HEK293 (cell line): ENCODE measurements around the gene NCKAP5.

Experiments
- CTCF ChIA-PET: fragments of 350-600 bp; formaldehyde crosslinking; extraction: SDS; loops from one replicate; lab custom pipeline; 2021; ENCODE audit warnings: antibody characterized with exemption; lab: Yijun Ruan, JAX
- POLR2A ChIA-PET: fragments of 300-600 bp; formaldehyde crosslinking; extraction: SDS; loops from one replicate; lab custom pipeline; 2020; ENCODE audit warnings: antibody characterized with exemption, inconsistent platforms; lab: Yijun Ruan, JAX
- H3K27ac ChIP-seq: fragments of 200-500 bp; sonication (Bioruptor generic); 2 replicates; pipeline ENCODE4 v1.5.1; 2014; ENCODE audit warnings: low read depth, low read length, control low read depth, inconsistent platforms; ENCODE audit errors: extremely low read depth
- H3K36me3 ChIP-seq, 2 experiments: fragments of 200-500 bp in 1 of 2; sonication (Bioruptor generic) in 1 of 2; 1 replicate in 1 of 2; 2 replicates in 1 of 2; pipeline ENCODE4 v1.5.1; 2014 to 2017; ENCODE audit warnings: inconsistent platforms in 2 of 2, low read length in 2 of 2; ENCODE audit not compliant: control insufficient read depth in 2 of 2, insufficient read depth in 1 of 2
- H3K4me1 ChIP-seq: fragments of 200-500 bp; sonication (Bioruptor generic); 2 replicates; pipeline ENCODE4 v1.5.1; 2014; ENCODE audit warnings: mild to moderate bottlenecking, low read length, inconsistent platforms; ENCODE audit not compliant: control insufficient read depth, insufficient read depth
- H3K4me3 ChIP-seq: 2 replicates; pipeline ENCODE4 v1.5.1; 2011; ENCODE audit warnings: low read depth, mild to moderate bottlenecking, control low read depth, low read length, moderate library complexity
- H3K9me3 ChIP-seq: fragments of 200-500 bp; sonication (Bioruptor generic); 2 replicates; pipeline ENCODE4 v1.5.1; 2014; ENCODE audit warnings: low read depth, low read length, inconsistent platforms; ENCODE audit not compliant: control insufficient read depth, insufficient read depth
- BCL11B ChIP-seq: fragments of 450-650 bp; formaldehyde crosslinking; IDR thresholded peaks from 2 replicates; pipeline ENCODE4 v1.5.1; 2016; ENCODE audit warnings: low read depth, missing biosample characterization, missing genetic modification characterization
- BCL6B ChIP-seq: fragments of 450-650 bp; formaldehyde crosslinking; IDR thresholded peaks from 2 replicates; pipeline ENCODE4 v1.5.1; 2017; ENCODE audit warnings: missing biosample characterization, missing genetic modification characterization
- FEZF1 ChIP-seq: fragments of 450-650 bp; formaldehyde crosslinking; IDR thresholded peaks from 2 replicates; pipeline ENCODE4 v1.5.1; 2016; ENCODE audit warnings: missing biosample characterization, missing genetic modification characterization
- GFI1B ChIP-seq: fragments of 450-650 bp; formaldehyde crosslinking; IDR thresholded peaks from 2 replicates; pipeline ENCODE4 v1.5.1; 2016; ENCODE audit warnings: missing biosample characterization, missing genetic modification characterization
- OSR2 ChIP-seq: fragments of 450-650 bp; formaldehyde crosslinking; IDR thresholded peaks from 2 replicates; pipeline ENCODE4 v1.5.1; 2016; ENCODE audit warnings: missing biosample characterization, missing genetic modification characterization
- PATZ1 ChIP-seq: fragments of 450-650 bp; formaldehyde crosslinking; IDR thresholded peaks from 2 replicates; pipeline ENCODE4 v1.5.1; 2016; ENCODE audit warnings: missing biosample characterization, missing genetic modification characterization
- PRDM4 ChIP-seq: fragments of 450-650 bp; formaldehyde crosslinking; IDR thresholded peaks from 2 replicates; pipeline ENCODE4 v1.5.1; 2017; ENCODE audit warnings: missing biosample characterization, missing genetic modification characterization
- YY1 ChIP-seq: fragments of 450-650 bp; formaldehyde crosslinking; IDR thresholded peaks from 2 replicates; pipeline ENCODE4 v1.5.1; 2018; ENCODE audit warnings: missing biosample characterization, missing genetic modification characterization
- ZBTB49 ChIP-seq: fragments of 450-650 bp; formaldehyde crosslinking; IDR thresholded peaks from 2 replicates; pipeline ENCODE4 v1.5.1; 2016; ENCODE audit warnings: missing biosample characterization, missing genetic modification characterization, low read depth
- ZFP69B ChIP-seq: fragments of 450-650 bp; formaldehyde crosslinking; IDR thresholded peaks from 2 replicates; pipeline ENCODE4 v1.5.1; 2016; ENCODE audit warnings: missing biosample characterization, missing genetic modification characterization
- ZNF121 ChIP-seq: fragments of 450-650 bp; formaldehyde crosslinking; IDR thresholded peaks from 2 replicates; pipeline ENCODE4 v1.5.1; 2016; ENCODE audit warnings: missing biosample characterization, missing genetic modification characterization
- ZNF133 ChIP-seq: fragments of 450-650 bp; formaldehyde crosslinking; IDR thresholded peaks from 2 replicates; pipeline ENCODE4 v1.5.1; 2016; ENCODE audit warnings: missing biosample characterization, missing genetic modification characterization
- ZNF16 ChIP-seq: fragments of 450-650 bp; formaldehyde crosslinking; IDR thresholded peaks from 2 replicates; pipeline ENCODE4 v1.5.1; 2016; ENCODE audit warnings: low read depth, missing biosample characterization, missing genetic modification characterization
- ZNF37A ChIP-seq: fragments of 450-650 bp; IDR thresholded peaks from 2 replicates; pipeline ENCODE4 v1.5.1; 2018; ENCODE audit warnings: missing biosample characterization, missing genetic modification characterization
- ZNF404 ChIP-seq: fragments of 450-650 bp; formaldehyde crosslinking; IDR thresholded peaks from 2 replicates; pipeline ENCODE4 v1.5.1; 2017; ENCODE audit warnings: missing biosample characterization, missing genetic modification characterization
- ZNF513 ChIP-seq: fragments of 450-650 bp; IDR thresholded peaks from 2 replicates; pipeline ENCODE4 v1.5.1; 2018; ENCODE audit warnings: missing biosample characterization, missing genetic modification characterization
- ZNF626 ChIP-seq: fragments of 450-650 bp; sonication (Bioruptor Pico); formaldehyde crosslinking; IDR thresholded peaks from 2 replicates; pipeline ENCODE4 v1.5.1; 2018; ENCODE audit warnings: missing biosample characterization, missing genetic modification characterization, inconsistent platforms
- ZNF629 ChIP-seq: fragments of 450-650 bp; formaldehyde crosslinking; IDR thresholded peaks from 2 replicates; pipeline ENCODE4 v1.5.1; 2017; ENCODE audit warnings: missing biosample characterization, missing genetic modification characterization
- ZNF768 ChIP-seq: fragments of 450-650 bp; formaldehyde crosslinking; IDR thresholded peaks from 2 replicates; pipeline ENCODE4 v1.5.1; 2018; ENCODE audit warnings: missing biosample characterization, mild to moderate bottlenecking, missing genetic modification characterization
- ZNF777 ChIP-seq: fragments of 450-650 bp; formaldehyde crosslinking; IDR thresholded peaks from 2 replicates; pipeline ENCODE4 v1.5.1; 2017; ENCODE audit warnings: missing biosample characterization, missing genetic modification characterization, borderline replicate concordance
- ZNF785 ChIP-seq: fragments of 450-650 bp; formaldehyde crosslinking; IDR thresholded peaks from 2 replicates; pipeline ENCODE4 v1.5.1; 2016; ENCODE audit warnings: missing biosample characterization, missing genetic modification characterization
- ZNF791 ChIP-seq: fragments of 450-650 bp; formaldehyde crosslinking; IDR thresholded peaks from 2 replicates; pipeline ENCODE4 v1.5.1; 2016; ENCODE audit warnings: missing biosample characterization, missing genetic modification characterization
- ZNF792 ChIP-seq: fragments of 450-650 bp; formaldehyde crosslinking; IDR thresholded peaks from 2 replicates; pipeline ENCODE4 v1.5.1; 2016; ENCODE audit warnings: missing biosample characterization, missing genetic modification characterization
- ZSCAN16 ChIP-seq: fragments of 450-650 bp; formaldehyde crosslinking; IDR thresholded peaks from 2 replicates; pipeline ENCODE4 v1.5.1; 2016; ENCODE audit warnings: missing biosample characterization, missing genetic modification characterization
- ZSCAN23 ChIP-seq: fragments of 450-650 bp; formaldehyde crosslinking; IDR thresholded peaks from 2 replicates; pipeline ENCODE4 v1.5.1; 2016; ENCODE audit warnings: missing biosample characterization, missing genetic modification characterization
- ZSCAN5A ChIP-seq: fragments of 450-650 bp; formaldehyde crosslinking; IDR thresholded peaks from 2 replicates; pipeline ENCODE4 v1.5.1; 2016; ENCODE audit warnings: missing biosample characterization, missing genetic modification characterization

Gene NCKAP5

GRCh38 chr2:133053541-133053940 lies 514.7 kb downstream of the NCKAP5 start (continued):
- TF ChIP-seq ZFP69B = no peak
- TF ChIP-seq PATZ1 (tag by site-specific recombination) = no peak
- no peak for TF ChIP-seq ZSCAN16
- no peak for TF ChIP-seq ZNF513 (tag by site-specific recombination)
- no peak for TF ChIP-seq ZSCAN5A (tag by site-specific recombination)
- no peak for TF ChIP-seq ZNF121 (tag by site-specific recombination)
- TF ChIP-seq GFI1B (tag by site-specific recombination) = no peak
- TF ChIP-seq BCL11B (tag by site-specific recombination) = no peak
- no peak for TF ChIP-seq BCL6B (tag by site-specific recombination)

- H3K9me3 ChIP-seq = no peaks in the 10 kb centered on the region
- TF ChIP-seq ZNF785 (no peak), ZNF777 (tag by site-specific recombination) (no peak), ZNF133 (tag by site-specific recombination) (no peak), YY1 (no peak), ZBTB49 (tag by site-specific recombination) (no peak), ZNF37A (tag by site-specific recombination) (no peak), ZNF626 (tag by site-specific recombination) (no peak), PRDM4 (tag by site-specific recombination) (no peak), ZNF768 (tag by site-specific recombination) (no peak), ZSCAN23 (tag by site-specific recombination) (no peak), ZNF404 (tag by site-specific recombination) (no peak), ZNF629 (tag by site-specific recombination) (no peak), FEZF1 (tag by site-specific recombination) (no peak), ZNF16 (tag by site-specific recombination) (no peak), ZNF791 (tag by site-specific recombination) (no peak), ZNF792 (tag by site-specific recombination) (no peak), GFI1B (tag by site-specific recombination) (no peak), OSR2 (tag by site-specific recombination) (no peak)
- H3K36me3 ChIP-seq = no peaks in the 10 kb centered on the region
- H3K4me3 ChIP-seq = no peak overlapping the region
- H3K4me1 ChIP-seq = no peaks in the 10 kb centered on the region
- no peak overlapping the region for H3K27ac ChIP-seq
- POLR2A ChIA-PET = interaction anchor here (0.6 kb wide), 1 partner anchor 701 kb away, joined by 6 read pairs; no protein-coding TSS in a partner anchor
- CTCF ChIA-PET = no interaction called here
These were observed 522.5 kb downstream of the NCKAP5 start for GRCh38 chr2:133045787-133046186.
